DOHH2 (cell line): ENCODE results near the gene IRAK4.

Experiments used
- CTCF ChIP-seq: fragments of 200-600 bp; sonication (generic); IDR thresholded peaks from one replicate; pipeline ENCODE4 v1.5.1; 2014; ENCODE audit warnings: antibody characterized with exemption, mild to moderate bottlenecking, low read depth, low read length; ENCODE audit not compliant: poor library complexity, severe bottlenecking
- EZH2phosphoT487 ChIP-seq: fragments of 200-600 bp; sonication (generic); IDR thresholded peaks from 2 replicates; pipeline ENCODE4 v1.6.1; 2017; ENCODE audit warnings: borderline replicate concordance, mild to moderate bottlenecking, antibody characterized with exemption, low read length, moderate library complexity, mixed read lengths

GRCh38 chr12:43807386-43807785 is 48.6 kb downstream of the IRAK4 start:
- no peak for TF ChIP-seq CTCF
- no peak for TF ChIP-seq EZH2phosphoT487
